Measurements from ENCODE around the gene SUMO2.

DNA sequence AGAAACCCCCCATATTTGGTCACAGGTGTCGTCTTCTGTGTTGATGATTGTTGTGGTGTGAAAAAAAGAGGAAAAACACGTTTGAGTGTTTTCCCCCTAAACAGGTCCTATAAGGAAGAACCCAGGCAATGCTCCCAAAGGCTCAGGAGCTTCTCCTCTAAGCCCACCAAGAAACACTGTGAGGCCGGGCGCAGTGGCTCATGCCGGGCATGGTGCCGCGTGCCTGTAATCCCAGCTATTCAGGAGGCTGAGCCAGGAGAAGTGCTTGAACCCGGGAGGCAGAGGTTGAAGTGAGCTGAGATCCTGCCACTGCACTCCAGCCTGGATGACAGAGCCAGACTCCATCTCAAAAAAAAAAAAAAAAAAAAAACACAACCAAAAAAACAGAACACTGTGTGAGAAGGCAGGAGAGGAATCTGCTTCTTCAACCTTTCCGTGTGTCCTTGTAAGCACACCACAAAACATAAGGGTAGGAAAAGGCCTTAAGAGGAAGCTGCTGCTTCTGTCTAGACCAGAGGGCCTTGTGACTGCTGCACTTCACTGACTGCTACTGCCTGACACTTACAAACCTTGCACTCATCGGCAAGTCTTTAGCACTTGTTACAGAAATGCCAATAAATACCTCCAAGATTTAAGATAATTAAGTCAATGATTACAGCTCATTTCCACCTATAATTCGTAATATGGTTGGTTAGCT, 37.8 kb downstream of the SUMO2 start:
- no peak for TF ChIP-seq CTCF (IDR thresholded peaks at IDR 0.05; ENCODE audit: poor library complexity)
- TF ChIP-seq EZH2 (IDR thresholded peaks at IDR 0.05; ENCODE audit: borderline replicate concordance) = no peak
- no peak for TF ChIP-seq EZH2phosphoT487 (IDR thresholded peaks at IDR 0.05; ENCODE audit: low read depth, severe bottlenecking, unreplicated experiment)

All from hepatocyte (in vitro differentiated cells).